ENCODE data around the gene PAPSS1.
"Not testable (repeated sequence)": the region's sequence is repeated elsewhere in the genome, so short reads cannot be mapped to it uniquely, and the experiment has no call there.

The PAPSS1 gene

GRCh38 chr4:107689912-107690587 is 30.0 kb downstream of the PAPSS1 start:
- peak; percentile 32 for DNase-seq (ENCODE audit: low read depth)

- DNase-seq (ENCODE audit: low read depth), result no peak
Measured at GRCh38 chr4:107688421-107688820, 31.6 kb downstream of the PAPSS1 start.

- DNase-seq (ENCODE audit: low read depth), result no peak
Measured at GRCh38 chr4:107685740-107686139, 34.3 kb downstream of the PAPSS1 start.

GRCh38 chr4:107683873-107684272 is 36.2 kb downstream of the PAPSS1 start:
- no peak for DNase-seq (ENCODE audit: low read depth)

GRCh38 chr4:107682306-107682705 is 37.7 kb downstream of the PAPSS1 start:
- no peak for DNase-seq (ENCODE audit: low read depth)

GRCh38 chr4:107669068-107669467 is 51.0 kb downstream of the PAPSS1 start:
- DNase-seq (ENCODE audit: low read depth), result no peak

GRCh38 chr4:107666134-107666533 is 53.9 kb downstream of the PAPSS1 start:
- no peak for DNase-seq (ENCODE audit: low read depth)

- DNase-seq (ENCODE audit: low read depth), result no peak
Measured at GRCh38 chr4:107665001-107665400, 55.0 kb downstream of the PAPSS1 start.

- DNase-seq (ENCODE audit: low read depth), result no peak
Measured at GRCh38 chr4:107658400-107659336, 61.4 kb downstream of the PAPSS1 start.

- no peak for DNase-seq (ENCODE audit: low read depth)
Measured at GRCh38 chr4:107655289-107655688, 64.7 kb downstream of the PAPSS1 start.

GRCh38 chr4:107654694-107655093 is 65.3 kb downstream of the PAPSS1 start:
- no peak for DNase-seq (ENCODE audit: low read depth)

- not testable (repeated sequence) for DNase-seq (ENCODE audit: low read depth)
Measured at GRCh38 chr4:107651408-107651807, 68.6 kb downstream of the PAPSS1 start.

GRCh38 chr4:107650251-107650650 is 69.8 kb downstream of the PAPSS1 start:
- no peak for DNase-seq (ENCODE audit: low read depth)

- DNase-seq (ENCODE audit: low read depth), result no peak
Measured at GRCh38 chr4:107648178-107648991, 71.6 kb downstream of the PAPSS1 start.

GRCh38 chr4:107647591-107647990 is 72.4 kb downstream of the PAPSS1 start:
- DNase-seq (ENCODE audit: low read depth), result peak; percentile 27

- DNase-seq (ENCODE audit: low read depth), result no peak
Measured at GRCh38 chr4:107645604-107646003, 74.4 kb downstream of the PAPSS1 start.

- no peak for DNase-seq (ENCODE audit: low read depth)
Measured at GRCh38 chr4:107643021-107643420, 77.0 kb downstream of the PAPSS1 start.

GRCh38 chr4:107640878-107641277 is 79.2 kb downstream of the PAPSS1 start:
- DNase-seq (ENCODE audit: low read depth), result no peak

- no peak for DNase-seq (ENCODE audit: low read depth)
Measured at GRCh38 chr4:107640197-107640596, 79.8 kb downstream of the PAPSS1 start.

- no peak for DNase-seq (ENCODE audit: low read depth)
Measured at GRCh38 chr4:107635735-107636134, 84.3 kb downstream of the PAPSS1 start.

GRCh38 chr4:107631560-107631959 is 88.5 kb downstream of the PAPSS1 start:
- DNase-seq (ENCODE audit: low read depth), result no peak

- no peak for DNase-seq (ENCODE audit: low read depth)
Measured at GRCh38 chr4:107630185-107630705, 89.8 kb downstream of the PAPSS1 start.
